OCI-LY7 (cell line): Measurements from ENCODE around the gene BOLA3.

Experiments used
- CTCF ChIP-seq: fragments of 200-600 bp; sonication (generic); conservative IDR thresholded peaks from 2 replicates; pipeline ENCODE4 v1.5.1; 2014; ENCODE audit warnings: mild to moderate bottlenecking, antibody characterized with exemption, low read length, moderate library complexity, mixed read lengths
- EZH2phosphoT487 ChIP-seq: fragments of 200-600 bp; sonication (generic); IDR thresholded peaks from 2 replicates; pipeline ENCODE4 v1.6.1; 2018; ENCODE audit warnings: low read depth, borderline replicate concordance, mild to moderate bottlenecking, mixed run types, antibody characterized with exemption, low read length, moderate library complexity, mixed read lengths

DNA sequence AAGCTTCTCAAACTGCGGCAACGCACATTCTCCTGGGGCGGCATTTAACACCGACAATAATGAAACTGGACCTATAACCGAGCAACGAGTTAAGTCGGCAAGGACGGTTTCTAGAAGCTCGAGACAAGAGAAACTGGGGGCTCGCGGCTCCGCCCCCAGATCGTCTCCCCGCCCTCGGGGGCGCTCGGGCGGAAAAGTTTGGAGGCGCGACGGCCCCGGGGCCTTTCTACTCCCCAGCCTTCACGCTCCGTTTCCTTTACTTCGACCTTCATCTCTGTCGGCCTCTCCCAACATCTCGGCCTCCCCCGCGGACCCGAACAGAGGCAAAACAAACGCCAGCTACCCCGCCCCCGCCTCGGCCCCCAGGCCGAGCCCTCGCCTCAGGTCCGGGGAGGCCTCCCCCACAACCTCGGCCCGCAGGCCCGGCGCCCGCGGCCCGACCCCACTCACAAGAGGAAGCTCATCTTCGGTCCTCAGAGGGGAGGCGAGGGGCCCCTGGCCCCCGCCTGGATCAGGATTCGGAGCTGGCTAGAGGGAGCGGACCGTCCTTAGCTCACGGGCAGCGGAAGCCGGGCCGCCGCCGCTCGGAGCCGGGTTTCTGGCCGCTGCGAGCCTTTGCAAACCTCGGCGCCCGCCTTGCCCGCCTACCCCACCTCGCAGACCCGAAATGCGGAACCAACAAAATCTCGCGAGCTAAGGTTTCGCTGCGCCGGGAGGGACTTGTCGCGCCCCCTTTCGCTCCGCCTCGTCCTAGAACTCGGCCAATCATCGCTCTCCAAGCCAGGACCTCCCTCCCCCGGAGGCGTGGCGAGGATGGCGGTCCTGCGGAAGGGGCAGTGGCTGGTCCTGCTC lies 30.7 kb upstream of the BOLA3 start, which contains the start of gene MOB1A:
- TF ChIP-seq CTCF (no peak), EZH2phosphoT487 (no peak)
